ENCODE data around the gene DNASE2. TPM values are rescaled to one million over a fixed set of nuclear protein-coding genes. Genes with fewer than 3 reads are reported as not detected.

DNASE2 gene
- total RNA-seq, 1 experiment from 2014 or later = 78.9 TPM

DNA sequence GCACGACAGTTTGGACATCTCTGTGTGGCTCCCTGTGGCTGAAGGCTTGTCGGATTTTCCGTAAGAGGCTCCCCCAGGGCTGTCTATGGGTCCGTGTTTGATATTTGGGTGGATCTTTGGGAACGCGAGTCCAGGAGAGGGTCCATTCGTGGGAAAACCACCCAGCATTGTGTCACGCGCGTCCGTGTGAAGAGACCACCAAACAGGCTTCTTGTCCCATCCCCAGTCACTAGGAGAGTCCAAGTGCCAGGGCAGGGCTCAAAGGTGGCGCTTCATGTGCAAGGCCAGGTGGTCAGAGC lies 3.3 kb upstream of the DNASE2 start:
- H3K27me3 ChIP-seq (ENCODE audit: control insufficient read depth, insufficient read depth, low read length) = no peaks in the 10 kb centered on the region
- DNase-seq (ENCODE audit: low read depth, low spot score) (no peak), ATAC-seq (no peak)
- H3K9me3 ChIP-seq (ENCODE audit: control insufficient read depth, insufficient read depth, low read depth, low read length) = no peaks in the 10 kb centered on the region; the same call in 1 of the 2 replicates
- ChIA-PET CTCF (no interaction called here), POLR2A (no interaction called here)
- no peak for TF ChIP-seq TCF7L2 (IDR thresholded peaks at IDR 0.05; ENCODE audit: low read depth, low read length)
- TF ChIP-seq REST (IDR thresholded peaks at IDR 0.05; ENCODE audit: insufficient read depth in 1 of 2, low read depth in 2 of 2, low read length in 1 of 2) = no peak
- TF ChIP-seq, protein P1, sequence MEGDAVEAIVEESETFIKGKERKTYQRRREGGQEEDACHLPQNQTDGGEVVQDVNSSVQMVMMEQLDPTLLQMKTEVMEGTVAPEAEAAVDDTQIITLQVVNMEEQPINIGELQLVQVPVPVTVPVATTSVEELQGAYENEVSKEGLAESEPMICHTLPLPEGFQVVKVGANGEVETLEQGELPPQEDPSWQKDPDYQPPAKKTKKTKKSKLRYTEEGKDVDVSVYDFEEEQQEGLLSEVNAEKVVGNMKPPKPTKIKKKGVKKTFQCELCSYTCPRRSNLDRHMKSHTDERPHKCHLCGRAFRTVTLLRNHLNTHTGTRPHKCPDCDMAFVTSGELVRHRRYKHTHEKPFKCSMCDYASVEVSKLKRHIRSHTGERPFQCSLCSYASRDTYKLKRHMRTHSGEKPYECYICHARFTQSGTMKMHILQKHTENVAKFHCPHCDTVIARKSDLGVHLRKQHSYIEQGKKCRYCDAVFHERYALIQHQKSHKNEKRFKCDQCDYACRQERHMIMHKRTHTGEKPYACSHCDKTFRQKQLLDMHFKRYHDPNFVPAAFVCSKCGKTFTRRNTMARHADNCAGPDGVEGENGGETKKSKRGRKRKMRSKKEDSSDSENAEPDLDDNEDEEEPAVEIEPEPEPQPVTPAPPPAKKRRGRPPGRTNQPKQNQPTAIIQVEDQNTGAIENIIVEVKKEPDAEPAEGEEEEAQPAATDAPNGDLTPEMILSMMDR (IDR thresholded peaks at IDR 0.05) = no peak
- no peak for TF ChIP-seq SIN3A (IDR thresholded peaks at IDR 0.05; ENCODE audit: borderline replicate concordance, insufficient read depth, low read depth, low read length)
- TF ChIP-seq POLR2AphosphoS5 (IDR thresholded peaks at IDR 0.05; ENCODE audit: low read depth, low read length) = no peak
- no peaks in the 10 kb centered on the region for H3K36me3 ChIP-seq (ENCODE audit: control insufficient read depth, insufficient read depth, low read length)
- H3K4me3 ChIP-seq (ENCODE audit: low read depth in 2 of 2, low read length in 2 of 2) = no peak overlapping the region
- in situ Hi-C loops (cut with HindIII; ENCODE audit: low pct_unique_long_range_greater_than_20kb, low sequenced_read_pairs) (no loop called here), intact Hi-C loops (cut with micrococcal nuclease; ENCODE audit: unreplicated experiment) (no loop called here)
- no peaks in the 10 kb centered on the region for H3K4me1 ChIP-seq (ENCODE audit: control insufficient read depth, insufficient read depth, low read length)
- no TSS peak for BruUV-seq (replicated peaks)
- H3K27ac ChIP-seq (ENCODE audit: low read length) = no peak overlapping the region

GRCh38 chr19:12884202-12884601 lies 3.0 kb upstream of the DNASE2 start:
- H3K27me3 ChIP-seq (ENCODE audit: control insufficient read depth, insufficient read depth, low read length) = no peaks in the 10 kb centered on the region
- no peak for DNase-seq (ENCODE audit: low read depth, low spot score)
- no peak overlapping the region for H3K27ac ChIP-seq (ENCODE audit: low read length)
- ChIA-PET CTCF (no interaction called here), POLR2A (no interaction called here)
- in situ Hi-C loops (cut with HindIII; ENCODE audit: low pct_unique_long_range_greater_than_20kb, low sequenced_read_pairs) (no loop called here), intact Hi-C loops (cut with micrococcal nuclease; ENCODE audit: unreplicated experiment) (no loop called here)
- no TSS peak for BruUV-seq (replicated peaks)
- H3K4me3 ChIP-seq (ENCODE audit: low read depth in 2 of 2, low read length in 2 of 2) = no peak overlapping the region
- no peaks in the 10 kb centered on the region for H3K36me3 ChIP-seq (ENCODE audit: control insufficient read depth, insufficient read depth, low read length)
- TF ChIP-seq POLR2AphosphoS5 (IDR thresholded peaks at IDR 0.05; ENCODE audit: low read depth, low read length) = no peak
- TF ChIP-seq TCF7L2 (IDR thresholded peaks at IDR 0.05; ENCODE audit: low read depth, low read length) = no peak
- no peak for TF ChIP-seq SIN3A (IDR thresholded peaks at IDR 0.05; ENCODE audit: borderline replicate concordance, insufficient read depth, low read depth, low read length)
- no peak for TF ChIP-seq REST (IDR thresholded peaks at IDR 0.05; ENCODE audit: insufficient read depth in 1 of 2, low read depth in 2 of 2, low read length in 1 of 2)
- TF ChIP-seq, protein P1 (IDR thresholded peaks at IDR 0.05) = no peak
- no peaks in the 10 kb centered on the region for H3K4me1 ChIP-seq (ENCODE audit: control insufficient read depth, insufficient read depth, low read length)
- H3K9me3 ChIP-seq (ENCODE audit: control insufficient read depth, insufficient read depth, low read depth, low read length) = no peaks in the 10 kb centered on the region; the same call in 1 of the 2 replicates
- ATAC-seq = no peak
